IPS-18a (cell line): Measurements from ENCODE around the gene SH3BGRL2.
"Not testable (repeated sequence)": the region's sequence is repeated elsewhere in the genome, so short reads cannot be mapped to it uniquely, and the experiment has no call there.

ENCODE experiments used
- H3K27ac ChIP-seq: one replicate; pipeline ENCODE4 v1.5.1; 2013; ENCODE audit warnings: low read length
- H3K27me3 ChIP-seq: one replicate; pipeline ENCODE4 v1.6.1; 2013; ENCODE audit warnings: mild to moderate bottlenecking, low read length; ENCODE audit not compliant: control insufficient read depth, insufficient read depth
- H3K36me3 ChIP-seq: one replicate; pipeline ENCODE4 v1.6.1; 2013; ENCODE audit warnings: low read depth, low read length; ENCODE audit not compliant: control insufficient read depth
- H3K4me1 ChIP-seq: one replicate; pipeline ENCODE4 v1.6.1; 2013; ENCODE audit warnings: low read depth, low read length; ENCODE audit not compliant: control insufficient read depth
- H3K4me3 ChIP-seq: one replicate; pipeline ENCODE4 v1.5.1; 2013; ENCODE audit warnings: low read length
- H3K9ac ChIP-seq: one replicate; pipeline ENCODE4 v1.6.1; 2013; ENCODE audit warnings: mild to moderate bottlenecking, low read length, moderate library complexity
- H3K9me3 ChIP-seq: one replicate; pipeline ENCODE4 v1.6.1; 2013; ENCODE audit warnings: low read depth, low read length; ENCODE audit not compliant: control insufficient read depth

The SH3BGRL2 gene

DNA sequence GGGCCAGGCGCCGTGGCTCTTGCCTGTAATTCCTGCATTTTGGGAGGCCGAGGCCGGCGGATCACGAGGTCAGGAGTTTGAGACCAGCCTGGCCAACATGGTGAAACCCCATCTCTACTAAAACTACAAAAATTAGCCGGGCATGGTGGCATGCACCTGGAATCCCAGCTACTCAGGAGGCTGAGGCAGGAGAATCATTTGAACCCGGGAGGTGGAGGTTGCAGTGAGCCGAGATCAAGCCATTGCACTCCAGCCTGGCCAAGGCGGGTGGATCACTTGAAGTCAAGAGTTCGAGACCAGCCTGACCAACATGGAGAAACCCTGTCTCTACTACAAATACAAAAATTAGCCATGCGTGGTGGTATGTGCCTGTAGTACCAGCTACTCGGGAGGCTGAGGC is 12.7 kb upstream of the SH3BGRL2 start:
- H3K36me3 ChIP-seq, H3K9ac ChIP-seq, H3K27me3 ChIP-seq, H3K4me3 ChIP-seq, H3K4me1 ChIP-seq, H3K27ac ChIP-seq, H3K9me3 ChIP-seq: not testable (repeated sequence)

DNA sequence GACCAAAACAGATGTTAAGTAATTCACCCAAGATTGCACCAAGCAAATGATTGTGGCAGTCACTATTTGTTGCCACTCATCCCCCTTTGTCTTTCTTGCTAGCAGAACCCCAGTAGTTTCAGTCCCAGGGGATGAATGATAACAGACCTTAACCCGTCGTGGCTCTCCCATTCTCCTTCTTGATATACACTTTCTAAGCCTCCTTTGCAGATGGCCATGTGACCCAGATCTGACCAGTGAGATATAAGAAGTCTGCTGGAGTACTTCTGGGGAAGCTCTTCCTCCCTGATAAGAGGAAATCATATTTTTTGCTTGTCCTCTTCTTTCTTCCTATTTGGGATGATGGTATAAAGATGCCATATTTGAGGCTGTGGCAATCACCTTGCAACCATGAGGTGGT is 9.6 kb upstream of the SH3BGRL2 start:
- no peaks in the 10 kb centered on the region for H3K27me3 ChIP-seq
- H3K9ac ChIP-seq = no peak overlapping the region
- no peak overlapping the region for H3K27ac ChIP-seq
- no peaks in the 10 kb centered on the region for H3K36me3 ChIP-seq
- H3K4me3 ChIP-seq = no peak overlapping the region
- H3K9me3 ChIP-seq = no peaks in the 10 kb centered on the region
- H3K4me1 ChIP-seq = no peaks in the 10 kb centered on the region

DNA sequence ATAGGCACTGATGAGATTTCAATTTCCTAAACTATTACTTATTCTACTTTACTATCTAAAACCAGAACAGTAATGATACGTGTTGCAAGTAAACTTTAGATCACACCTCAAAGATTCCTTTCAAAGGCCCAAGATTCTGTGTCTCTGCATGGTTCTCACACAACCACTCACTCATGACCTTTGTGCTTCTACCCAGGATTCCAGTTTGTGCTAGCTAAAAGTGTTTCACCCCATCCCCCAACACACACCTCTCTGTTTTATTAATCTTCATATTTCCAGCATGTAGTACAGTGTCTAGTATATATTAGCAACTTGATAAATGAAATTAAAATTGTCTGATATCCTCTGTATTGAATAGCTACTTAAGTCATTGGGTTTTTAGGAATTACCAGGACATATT is 8.8 kb upstream of the SH3BGRL2 start:
- H3K9me3 ChIP-seq = no peaks in the 10 kb centered on the region
- H3K36me3 ChIP-seq = no peaks in the 10 kb centered on the region
- H3K27ac ChIP-seq = no peak overlapping the region
- no peak overlapping the region for H3K4me3 ChIP-seq
- no peaks in the 10 kb centered on the region for H3K4me1 ChIP-seq
- no peak overlapping the region for H3K9ac ChIP-seq
- no peaks in the 10 kb centered on the region for H3K27me3 ChIP-seq

DNA sequence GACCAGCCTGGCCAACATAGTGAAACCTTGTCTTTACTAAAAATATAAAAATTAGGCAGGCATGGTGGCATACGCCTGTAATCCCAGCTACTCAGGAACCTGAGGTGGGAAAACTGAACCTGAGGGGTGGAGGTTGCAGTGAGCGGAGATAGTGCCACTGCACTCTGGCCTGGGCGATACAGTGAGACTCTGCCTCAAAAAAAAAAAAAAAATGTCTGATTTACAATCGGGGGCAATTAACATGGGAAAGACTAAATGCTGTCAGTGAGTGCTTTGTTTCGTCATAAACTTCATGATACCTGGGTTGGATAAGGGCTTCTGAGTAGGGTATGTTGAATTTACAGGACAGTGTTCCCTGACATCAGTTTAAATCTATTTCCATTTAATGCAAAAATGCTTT is 8.0 kb upstream of the SH3BGRL2 start:
- H3K4me1 ChIP-seq = no peaks in the 10 kb centered on the region

DNA sequence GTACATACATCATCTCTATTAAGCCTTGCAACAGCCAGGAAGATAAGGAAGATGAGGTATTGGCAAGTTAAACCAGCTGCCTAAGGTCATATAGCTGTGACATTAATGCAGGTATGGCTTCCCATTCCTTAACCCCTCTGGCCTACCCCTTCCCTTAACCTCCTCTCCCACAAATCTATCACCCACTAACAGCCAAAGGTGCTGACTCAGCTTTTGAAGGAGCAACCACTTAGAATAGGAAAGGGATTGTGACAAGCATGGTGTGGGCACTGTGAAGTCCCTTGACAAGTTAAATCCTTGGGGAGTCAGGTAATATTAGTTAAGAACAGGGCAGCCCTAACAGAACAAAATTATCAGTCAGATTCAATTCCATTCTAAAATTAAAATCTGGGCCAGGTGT is 5.4 kb upstream of the SH3BGRL2 start:
- peaks cover 11% of the 10 kb centered on the region for H3K27me3 ChIP-seq
- H3K9ac ChIP-seq = no peak overlapping the region
- no peak overlapping the region for H3K27ac ChIP-seq
- no peak overlapping the region for H3K4me3 ChIP-seq
- no peaks in the 10 kb centered on the region for H3K36me3 ChIP-seq
- no peaks in the 10 kb centered on the region for H3K9me3 ChIP-seq
- H3K4me1 ChIP-seq = no peaks in the 10 kb centered on the region

More for the DNA sequence above, 8.0 kb upstream of the SH3BGRL2 start:
- H3K27ac ChIP-seq = no peak overlapping the region
- H3K9ac ChIP-seq = no peak overlapping the region
- no peak overlapping the region for H3K4me3 ChIP-seq
- H3K9me3 ChIP-seq = no peaks in the 10 kb centered on the region
- H3K36me3 ChIP-seq = no peaks in the 10 kb centered on the region
- no peaks in the 10 kb centered on the region for H3K27me3 ChIP-seq

DNA sequence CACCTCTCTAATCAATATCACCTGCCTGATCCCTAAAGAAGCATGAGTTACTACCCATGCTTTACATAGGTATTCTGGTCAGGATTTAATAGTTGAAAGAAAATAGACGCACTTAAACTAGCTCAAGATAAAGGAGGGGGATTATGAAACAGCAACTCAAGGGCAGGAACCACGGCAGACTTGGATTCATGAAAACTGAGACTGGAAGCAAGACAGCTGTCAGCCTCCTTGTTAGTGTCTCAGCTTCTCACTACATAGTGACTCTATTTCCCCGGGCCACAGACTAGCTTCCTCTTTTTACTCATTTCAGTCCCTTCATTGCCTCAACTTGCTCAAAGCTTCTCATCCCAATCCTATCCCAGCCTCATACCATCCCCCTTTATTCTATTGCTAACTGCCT is 4.3 kb upstream of the SH3BGRL2 start:
- Histone ChIP-seq H3K9me3 (no peaks in the 10 kb centered on the region), H3K27me3 (peaks cover 13% of the 10 kb centered on the region), H3K27ac (no peak overlapping the region), H3K9ac (no peak overlapping the region), H3K4me3 (no peak overlapping the region), H3K4me1 (no peaks in the 10 kb centered on the region), H3K36me3 (no peaks in the 10 kb centered on the region)

DNA sequence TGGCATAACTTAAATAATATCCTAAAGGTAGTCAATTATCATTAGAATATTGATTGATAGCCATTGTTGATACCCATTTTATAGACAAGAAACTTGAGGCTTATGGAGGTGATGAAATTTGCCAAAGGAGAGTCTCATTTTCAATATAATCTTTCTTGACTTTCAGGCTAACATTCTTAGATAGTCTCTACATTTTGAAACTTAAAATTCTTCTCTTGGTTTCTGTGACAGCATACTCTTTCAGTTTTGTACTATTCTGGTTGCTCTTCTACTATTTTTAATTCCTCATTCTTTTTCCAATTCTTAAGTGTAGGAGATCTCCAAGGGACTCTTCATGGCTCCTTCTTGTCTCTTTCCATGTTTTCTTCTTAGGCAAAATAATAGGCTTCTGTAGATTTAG is 3.7 kb upstream of the SH3BGRL2 start:
- Histone ChIP-seq H3K9ac (no peak overlapping the region), H3K4me3 (no peak overlapping the region), H3K27me3 (peaks cover 13% of the 10 kb centered on the region), H3K36me3 (no peaks in the 10 kb centered on the region), H3K9me3 (no peaks in the 10 kb centered on the region), H3K27ac (no peak overlapping the region), H3K4me1 (peaks cover 4% of the 10 kb centered on the region)

DNA sequence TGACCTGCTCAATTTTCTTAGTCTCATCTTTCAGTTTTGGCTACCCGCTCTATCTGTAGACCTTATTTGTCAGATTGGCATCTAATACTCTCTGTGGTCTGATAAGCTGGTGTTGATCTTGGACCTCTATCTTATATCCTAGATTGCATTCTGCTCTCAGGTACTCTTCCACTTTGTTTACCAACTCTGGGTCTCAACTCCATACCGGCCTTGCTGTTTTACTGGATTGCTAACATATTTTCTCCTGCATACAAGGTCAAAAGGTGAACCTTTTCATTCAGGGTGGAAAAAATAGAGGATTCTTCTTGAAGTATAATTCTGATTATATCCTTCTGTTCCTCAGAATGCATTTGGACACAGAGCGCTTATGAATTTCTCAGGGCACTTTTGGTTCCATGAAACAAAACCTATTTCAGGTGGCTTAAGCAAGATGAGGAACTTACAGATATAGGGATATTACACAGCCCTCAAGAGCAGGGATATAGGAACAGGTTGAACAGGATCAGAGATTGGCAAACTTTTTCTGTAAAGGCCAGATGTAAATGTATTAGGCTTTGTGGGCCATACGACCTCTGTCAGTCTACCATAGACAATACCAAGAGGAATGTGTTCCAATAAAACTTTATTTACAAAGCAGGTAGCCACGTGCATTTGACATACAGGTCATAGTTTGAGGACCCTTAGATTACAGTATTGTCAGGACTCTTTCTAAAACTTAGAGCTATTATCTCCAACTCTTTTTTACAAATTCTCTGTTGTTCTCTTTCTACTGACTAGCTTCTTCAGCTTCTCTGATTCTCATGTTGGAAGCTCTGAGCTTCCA is 2.5 kb upstream of the SH3BGRL2 start:
- H3K36me3 ChIP-seq = no peaks in the 10 kb centered on the region
- peaks cover 13% of the 10 kb centered on the region for H3K27me3 ChIP-seq
- no peaks in the 10 kb centered on the region for H3K9me3 ChIP-seq
- no peak overlapping the region for H3K9ac ChIP-seq
- no peak overlapping the region for H3K27ac ChIP-seq
- no peak overlapping the region for H3K4me3 ChIP-seq
- peaks cover 9% of the 10 kb centered on the region for H3K4me1 ChIP-seq

DNA sequence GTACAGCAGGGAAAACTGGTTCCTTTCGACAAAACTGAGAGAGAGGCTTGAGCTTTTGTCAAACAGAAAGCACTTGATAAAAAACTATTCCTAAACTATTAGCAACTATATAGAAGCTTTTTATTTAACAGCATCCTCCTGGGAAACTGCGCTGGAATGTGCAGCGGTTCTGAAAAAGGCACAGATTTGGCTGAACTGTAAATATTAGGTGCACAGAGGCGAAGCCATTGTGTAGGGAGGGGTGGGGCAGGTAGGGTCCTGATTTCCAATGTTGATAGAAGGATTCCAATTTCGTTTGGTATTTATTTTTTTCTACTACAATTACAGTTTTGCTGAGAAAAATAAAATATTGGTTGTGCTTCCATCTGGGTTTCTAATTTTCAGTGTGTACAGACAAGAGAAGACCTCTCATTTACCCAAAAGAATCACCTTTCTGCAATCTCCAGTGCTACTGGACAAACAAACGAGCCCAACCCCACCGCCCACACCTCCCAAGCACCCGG is 698 bp upstream of the SH3BGRL2 start:
- Histone ChIP-seq H3K9ac (peak overlapping the region; percentile 76), H3K4me1 (peaks cover 13% of the 10 kb centered on the region), H3K4me3 (peak overlapping the region; percentile 90), H3K27me3 (peaks cover 13% of the 10 kb centered on the region), H3K27ac (no peak overlapping the region), H3K36me3 (no peaks in the 10 kb centered on the region), H3K9me3 (no peaks in the 10 kb centered on the region)

DNA sequence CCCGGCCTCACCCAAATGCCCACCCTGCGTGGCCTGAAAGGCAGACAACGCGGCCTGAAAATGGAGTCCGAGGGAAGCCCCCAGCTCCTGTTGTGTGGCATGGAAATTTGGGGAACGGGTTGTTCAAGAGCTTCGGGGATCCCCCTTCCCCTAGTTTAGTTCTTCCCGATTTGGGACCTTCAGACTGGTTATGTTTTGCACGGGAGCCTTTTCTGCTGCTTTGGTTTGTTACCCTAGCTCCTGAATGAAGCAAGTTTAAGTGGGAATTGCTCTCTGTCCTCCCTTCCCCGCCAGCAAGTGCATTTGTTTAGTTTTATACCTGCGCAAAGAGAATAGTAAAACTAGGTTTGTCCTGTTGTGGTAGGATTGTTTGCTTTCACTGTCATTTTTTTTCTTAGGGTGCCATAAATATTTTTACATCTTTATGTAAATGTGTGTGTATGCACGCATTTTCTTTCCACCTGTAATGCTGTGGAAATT is 604 bp downstream of the SH3BGRL2 start:
- Histone ChIP-seq H3K4me1 (peaks cover 13% of the 10 kb centered on the region), H3K9ac (peak overlapping the region; percentile 76), H3K4me3 (peak overlapping the region; percentile 90), H3K27me3 (peaks cover 13% of the 10 kb centered on the region), H3K9me3 (no peaks in the 10 kb centered on the region), H3K27ac (no peak overlapping the region), H3K36me3 (no peaks in the 10 kb centered on the region)

DNA sequence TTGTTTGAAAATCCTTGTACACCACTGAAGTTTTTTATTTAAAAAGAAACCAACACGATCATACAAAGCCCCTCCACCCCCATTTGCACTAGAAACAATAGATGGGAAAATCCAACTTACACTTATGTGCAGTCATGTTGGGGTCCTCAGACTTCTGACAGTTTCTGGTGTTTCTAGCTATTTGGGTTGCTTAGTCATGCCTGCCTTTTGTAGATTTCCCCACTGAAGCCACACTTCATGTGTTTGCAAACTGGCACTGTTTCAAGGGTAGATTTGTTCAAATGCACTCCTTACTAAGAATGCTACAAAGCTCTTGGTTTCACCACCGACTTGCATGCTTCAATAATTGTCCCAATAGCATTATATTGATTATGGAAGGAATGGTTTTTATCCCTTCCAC is 1.5 kb downstream of the SH3BGRL2 start:
- H3K9ac ChIP-seq = no peak overlapping the region
- H3K9me3 ChIP-seq = no peaks in the 10 kb centered on the region
- H3K27ac ChIP-seq = no peak overlapping the region
- peak overlapping the region; percentile 17 for H3K4me3 ChIP-seq
- peaks cover 13% of the 10 kb centered on the region for H3K4me1 ChIP-seq
- peaks cover 13% of the 10 kb centered on the region for H3K27me3 ChIP-seq
- no peaks in the 10 kb centered on the region for H3K36me3 ChIP-seq
